HepG2 (cell line): ENCODE data around the gene ZBTB46. TPM values are rescaled to one million over a fixed set of nuclear protein-coding genes. Genes with fewer than 3 reads are reported as not detected.
A peak's percentile ranks its signal among the peaks of the same experiment; 100 is the strongest.

ENCODE experiments used
- ATAC-seq: fragments of 200-7000 bp; cut with Tn5 transposase; 3 replicates; pipeline ENCODE4 v1.9.1; 2020; ENCODE audit warnings: mild to moderate bottlenecking, moderate library complexity
- BruUV-seq: library from RNA; stranded (reverse); fragments of 400-500 nt; replicated peaks from 2 replicates; lab custom pipeline; 2021; lab: Mats Ljungman, UMichigan
- CTCF ChIA-PET: fragments of 300-600 bp; formaldehyde crosslinking; extraction: SDS; loops from one replicate; lab custom pipeline; 2021; ENCODE audit warnings: low total read pairs, inconsistent platforms, low intra/inter-chr PET ratio; lab: Yijun Ruan, JAX
- POLR2A ChIA-PET: fragments of 350-600 bp; sonication (Branson Sonifier 250); formaldehyde crosslinking; loops from one replicate; lab custom pipeline; 2020; ENCODE audit warnings: antibody characterized with exemption, inconsistent platforms; lab: Yijun Ruan, JAX
- DNase-seq: peaks from one replicate; pipeline ENCODE4 v3.0.0-alpha.2; 2015; ENCODE audit warnings: low spot score
- FAIRE-seq: peaks from 3 replicates; lab custom pipeline; 2011; peaks lifted over from hg19 to GRCh38; lab: Jason Lieb, UNC
- H2AFZ ChIP-seq: one replicate; pipeline ENCODE4 v1.6.1; 2011; ENCODE audit warnings: low read length, inconsistent platforms
- H3K27ac ChIP-seq: fragments of 300-600 bp; 3 replicates; pipeline ENCODE4 v1.8.0; 2011; ENCODE audit warnings: mixed run types, mild to moderate bottlenecking, mixed read lengths, low read length, inconsistent platforms; ENCODE audit not compliant: insufficient read depth; ENCODE audit errors: extremely low read length
- H3K27me3 ChIP-seq, 2 experiments: fragments of 200-600 bp in 1 of 2; 2 replicates in 1 of 2; 3 replicates in 1 of 2; pipeline versions ENCODE4 v1.6.0 to v1.8.0; 2011; ENCODE audit warnings: low read length in 2 of 2, mild to moderate bottlenecking in 2 of 2, moderate library complexity in 2 of 2, inconsistent platforms in 1 of 2; ENCODE audit not compliant: insufficient read depth in 2 of 2, control insufficient read depth in 1 of 2
- H3K36me3 ChIP-seq, 2 experiments: fragments of 200-600 bp in 1 of 2; replicated peaks in 1 of 2; 2 replicates in 1 of 2; 3 replicates in 1 of 2; pipeline versions ENCODE4 v1.5.1 to v1.8.0; 2011; ENCODE audit warnings: low read length in 2 of 2, inconsistent platforms in 1 of 2; ENCODE audit not compliant: insufficient read depth in 2 of 2, control insufficient read depth in 1 of 2
- H3K4me1 ChIP-seq: 2 replicates; pipeline ENCODE4 v1.5.1; 2012; ENCODE audit warnings: low read length, inconsistent platforms; ENCODE audit not compliant: insufficient read depth
- H3K4me2 ChIP-seq: 2 replicates; pipeline ENCODE4 v1.6.0; 2011; ENCODE audit warnings: low read depth, low read length, inconsistent platforms
- H3K4me3 ChIP-seq, 3 experiments: fragments of 200-600 bp in 1 of 3; sonication (generic), shearing (Covaris generic) in 1 of 3; replicated peaks in 1 of 3; 2 replicates each; pipeline ENCODE4 v1.5.1; 2011 to 2016; ENCODE audit warnings: low read length in 3 of 3, inconsistent platforms in 2 of 3, low read depth in 2 of 3, mild to moderate bottlenecking in 2 of 3, control low read depth in 1 of 3, mixed read lengths in 1 of 3; ENCODE audit not compliant: insufficient read depth in 1 of 3
- H3K79me2 ChIP-seq: one replicate; pipeline ENCODE4 v1.6.1; 2011; ENCODE audit warnings: low read length, inconsistent platforms; ENCODE audit not compliant: insufficient read depth
- H3K9ac ChIP-seq: 2 replicates; pipeline ENCODE4 v1.6.0; 2011; ENCODE audit warnings: mild to moderate bottlenecking, low read depth, low read length, inconsistent platforms; ENCODE audit not compliant: insufficient read depth
- H3K9me3 ChIP-seq: 2 replicates; pipeline ENCODE4 v1.5.1; 2012; ENCODE audit warnings: mild to moderate bottlenecking, low read length
- H4K20me1 ChIP-seq: 2 replicates; pipeline ENCODE4 v1.6.0; 2011; ENCODE audit warnings: inconsistent platforms, mild to moderate bottlenecking, low read length, moderate library complexity; ENCODE audit not compliant: insufficient read depth
- AGO2 ChIP-seq: fragments of 200-400 bp; formaldehyde crosslinking; optimal IDR thresholded peaks from 2 replicates; pipeline ENCODE3; 2017; ENCODE audit warnings: mild to moderate bottlenecking, low read depth, low read length, moderate library complexity
- NFIB ChIP-seq: sonication (generic); formaldehyde crosslinking; IDR thresholded peaks from 2 replicates; pipeline ENCODE4 v1.9.0; 2021; ENCODE audit warnings: missing genetic modification reagents, mild to moderate bottlenecking, borderline replicate concordance
- SAFB2 ChIP-seq: sonication (generic); formaldehyde crosslinking; IDR thresholded peaks from 2 replicates; pipeline ENCODE4 v1.5.1; 2020; ENCODE audit warnings: missing genetic modification reagents, low read depth, mild to moderate bottlenecking, borderline replicate concordance
- ZEB1 ChIP-seq: IDR thresholded peaks from 2 replicates; pipeline ENCODE4 v1.6.1; 2012; ENCODE audit warnings: mild to moderate bottlenecking, low read depth, inconsistent platforms; ENCODE audit not compliant: insufficient replicate concordance
- ZNF776 ChIP-seq: sonication (generic); formaldehyde crosslinking; IDR thresholded peaks from 2 replicates; pipeline ENCODE4 v1.4.0; 2020; ENCODE audit warnings: mild to moderate bottlenecking, missing genetic modification reagents
- WGBS: methylation state at CpG from one replicate; pipeline ENCODE4 v1.1.6; 2017; ENCODE audit warnings: low lambda C conversion rate; 5-methylcytosine and 5-hydroxymethylcytosine counted together
- in situ Hi-C: cut with HindIII; loops from 2 replicates; pipeline ENCODE4 v1.10.0; 2017; ENCODE audit warnings: low pct_unique_long_range_greater_than_20kb; ENCODE audit not compliant: extremely low pct_ligation_motif_present
- intact Hi-C: fragments of 100-400 bp; cut with micrococcal nuclease; formaldehyde crosslinking; loops from one replicate; pipeline ENCODE4 v1.10.0; 2022; ENCODE audit not compliant: unreplicated experiment
- polyA plus RNA-seq, 8 experiments: library from polyadenylated mRNA; depleted of rRNA in 3 of 8; stranded (reverse) in 7 of 8; unstranded in 1 of 8; fragments of >200 nt; fragmentation: Illumina TruSeq in 4 of 8; extraction: Trizol in 4 of 8; gene quantifications; 2 replicates each; pipeline versions ENCODE4 v1.2.1 to v1.2.3, GENCODE V29; 2011 to 2016; ENCODE audit warnings: low read depth in 4 of 8, missing spikeins in 1 of 8, mixed read lengths in 1 of 8; ENCODE audit not compliant: insufficient read depth in 1 of 8
- total RNA-seq, 5 experiments: library from RNA; depleted of rRNA; stranded (reverse); fragments of >200 nt; fragmentation: Illumina TruSeq; extraction: Trizol; gene quantifications; 2 replicates each; pipeline ENCODE4 v1.2.3, GENCODE V29; 2016; ENCODE audit warnings: low read depth in 1 of 5
- TF ChIP-seq, protein P1 (sequence below): sonication (generic); formaldehyde crosslinking; IDR thresholded peaks from 2 replicates; pipeline ENCODE4 v1.4.0; 2020; ENCODE audit warnings: missing genetic modification reagents, borderline replicate concordance
- TF ChIP-seq, protein P2 (sequence below): sonication (generic); formaldehyde crosslinking; IDR thresholded peaks from 2 replicates; pipeline ENCODE4 v1.5.1; 2020; ENCODE audit warnings: missing genetic modification reagents, mild to moderate bottlenecking, borderline replicate concordance

Gene ZBTB46
- total and polyA plus RNA-seq, 2 of the 13 experiments (the other 11 are each of a cell fraction or from before 2014, with no cell fraction given), result 1.6 to 13.5 TPM

- Histone ChIP-seq H3K79me2 (peaks cover 33% of the 10 kb centered on the region), H3K9me3 (no peaks in the 10 kb centered on the region), H3K36me3 (peaks cover 17 to 35% of the 10 kb centered on the region in 2 experiments), H3K4me3 (no peak overlapping the region), H3K27ac (no peak overlapping the region), H4K20me1 (peaks cover 10% of the 10 kb centered on the region; the same call in 1 of the 2 replicates)
- 96% methylated on average over 10 of the region's 11 CpGs for WGBS
- DNase-seq (no peak), FAIRE-seq (no peak)
- no TSS peak for BruUV-seq
- POLR2A ChIA-PET, result interaction anchor here (1.5 to 12.4 kb wide), 2 partner anchors 32 to 41 kb away, joined by 5 to 190 read pairs; partner anchors contain the start of genes LIME1 and SLC2A4RG
- 0 out of 2 replicates have a peak, but pooled peaks have one; percentile 29 for TF ChIP-seq SAFB2 (CRISPR knock-in tag)
- peak; percentile 69 for TF ChIP-seq AGO2
- no peak for TF ChIP-seq ZEB1
- TF ChIP-seq, protein P1, sequence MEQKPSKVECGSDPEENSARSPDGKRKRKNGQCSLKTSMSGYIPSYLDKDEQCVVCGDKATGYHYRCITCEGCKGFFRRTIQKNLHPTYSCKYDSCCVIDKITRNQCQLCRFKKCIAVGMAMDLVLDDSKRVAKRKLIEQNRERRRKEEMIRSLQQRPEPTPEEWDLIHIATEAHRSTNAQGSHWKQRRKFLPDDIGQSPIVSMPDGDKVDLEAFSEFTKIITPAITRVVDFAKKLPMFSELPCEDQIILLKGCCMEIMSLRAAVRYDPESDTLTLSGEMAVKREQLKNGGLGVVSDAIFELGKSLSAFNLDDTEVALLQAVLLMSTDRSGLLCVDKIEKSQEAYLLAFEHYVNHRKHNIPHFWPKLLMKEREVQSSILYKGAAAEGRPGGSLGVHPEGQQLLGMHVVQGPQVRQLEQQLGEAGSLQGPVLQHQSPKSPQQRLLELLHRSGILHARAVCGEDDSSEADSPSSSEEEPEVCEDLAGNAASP (CRISPR knock-in tag), result no peak
- TF ChIP-seq NFIB (CRISPR knock-in tag), result 0 out of 2 replicates have a peak, but pooled peaks have one; percentile 7
- TF ChIP-seq, protein P2, sequence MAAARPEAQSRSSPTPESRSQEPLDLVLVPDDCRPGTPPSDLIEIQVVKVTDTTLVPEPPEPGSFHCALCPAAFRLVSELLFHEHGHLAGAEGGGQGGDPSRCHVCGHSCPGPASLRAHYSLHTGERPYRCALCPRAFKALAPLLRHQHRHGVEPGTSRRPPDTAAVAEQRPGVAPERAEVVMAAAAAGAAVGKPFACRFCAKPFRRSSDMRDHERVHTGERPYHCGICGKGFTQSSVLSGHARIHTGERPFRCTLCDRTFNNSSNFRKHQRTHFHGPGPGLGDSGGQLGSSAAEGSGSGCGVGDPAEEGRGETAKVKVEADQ (CRISPR knock-in tag), result no peak
- 0 out of 2 replicates have a peak, but pooled peaks have one; percentile 35 for TF ChIP-seq ZNF776
- TF ChIP-seq, all 625 proteins: peak for 4
- intact Hi-C loops (no loop called here), in situ Hi-C loops (loop anchor here (10.0 kb wide), 1 partner anchor 81 kb away; no protein-coding TSS in a partner anchor)
- Histone ChIP-seq H3K27me3 (no peaks in the 10 kb centered on the region; a peak in 1 of 5 replicates), H3K4me1 (peaks cover 17% of the 10 kb centered on the region), H3K4me2 (no peak overlapping the region), H3K9ac (no peak overlapping the region), H2AFZ (no peak overlapping the region)
- no peak for ATAC-seq
- CTCF ChIA-PET, result no interaction called here
Measured at GRCh38 chr20:63703976-63704748, 126.9 kb downstream of the ZBTB46 start.
